HG02798 (cell line): ENCODE data around the gene KDELR3.

Experiments
- ATAC-seq: cut with Tn5 transposase; IDR thresholded peaks from one replicate; pipeline ENCODE4 v1.9.1; 2021; ENCODE audit warnings: mild to moderate bottlenecking; ENCODE audit not compliant: unreplicated experiment, poor library complexity

Gene KDELR3

DNA sequence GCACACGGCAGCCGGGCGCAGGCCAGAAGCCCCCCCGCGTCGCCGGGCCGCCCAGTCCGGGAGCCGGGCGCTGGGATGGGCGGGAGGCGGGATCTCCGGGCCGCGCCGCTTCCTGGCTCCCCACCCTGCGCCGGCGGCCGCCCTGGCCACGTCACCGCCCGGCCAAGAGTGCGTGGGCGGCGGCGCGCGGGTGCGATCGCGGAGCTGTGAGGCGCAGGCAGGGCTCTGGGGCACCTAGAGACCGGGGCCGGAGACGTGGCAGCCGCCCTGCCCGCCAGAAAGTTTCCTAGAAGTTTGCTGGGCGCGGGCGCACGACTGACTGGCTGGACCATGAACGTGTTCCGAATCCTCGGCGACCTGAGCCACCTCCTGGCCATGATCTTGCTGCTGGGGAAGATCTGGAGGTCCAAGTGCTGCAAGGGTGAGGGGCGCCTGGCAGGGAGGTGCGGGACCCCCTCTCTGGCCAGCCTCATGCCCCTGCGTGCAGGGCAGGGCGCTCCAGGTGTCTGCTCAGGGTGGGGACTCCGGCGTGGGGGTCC lies at the start of gene KDELR3:
KDELR3 (plus strand) TSS at position 193 of the 539 bp plus-strand sequence; CDS start at position 331, 138 bp downstream.
- no peak for ATAC-seq

DNA sequence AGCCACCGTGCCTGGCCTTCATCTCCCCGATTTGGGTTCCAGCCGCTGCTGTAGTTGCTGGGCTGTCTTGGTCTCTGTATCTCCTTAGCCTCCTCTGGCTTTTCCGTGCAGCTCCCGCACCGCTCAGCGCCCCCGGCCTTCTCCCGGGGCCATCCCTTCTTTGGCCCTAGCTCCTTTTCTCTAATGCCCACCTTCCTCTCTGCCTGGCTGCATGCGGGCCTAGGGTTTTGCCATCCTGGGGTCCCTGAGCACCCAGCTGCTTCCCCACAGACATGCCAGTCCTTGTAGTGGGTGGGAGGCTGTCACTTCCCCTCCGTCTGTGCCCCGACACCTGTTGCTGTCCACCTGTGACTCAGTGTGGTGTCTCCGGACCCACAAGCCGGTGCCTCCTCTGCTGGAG lies 49.3 kb upstream of the KDELR3 start:
- ATAC-seq, result no peak

- no peak for ATAC-seq
Observed at GRCh38 chr22:38419121-38419857, 48.6 kb upstream of the KDELR3 start.

- ATAC-seq, result no peak
Observed at GRCh38 chr22:38419858-38420160, 48.1 kb upstream of the KDELR3 start.

DNA sequence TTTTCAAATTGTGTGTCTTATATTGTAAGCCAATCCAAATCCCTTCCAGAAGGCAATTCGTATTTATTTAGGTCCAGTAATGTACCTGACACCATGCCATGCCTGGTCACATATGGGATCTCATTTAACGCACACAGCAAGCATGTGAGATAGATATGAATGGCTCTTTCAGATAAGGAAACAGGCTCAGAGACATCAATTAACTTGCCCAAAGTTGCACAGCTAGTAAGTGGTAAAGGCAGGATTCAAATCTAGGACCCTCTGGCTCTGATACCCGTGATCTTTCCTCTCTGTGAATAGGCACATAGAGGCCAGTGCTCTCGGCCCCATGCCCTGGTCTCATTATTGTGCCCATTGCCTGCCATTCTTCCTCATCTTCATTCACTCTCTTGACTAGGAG lies 47.2 kb upstream of the KDELR3 start:
- no peak for ATAC-seq

DNA sequence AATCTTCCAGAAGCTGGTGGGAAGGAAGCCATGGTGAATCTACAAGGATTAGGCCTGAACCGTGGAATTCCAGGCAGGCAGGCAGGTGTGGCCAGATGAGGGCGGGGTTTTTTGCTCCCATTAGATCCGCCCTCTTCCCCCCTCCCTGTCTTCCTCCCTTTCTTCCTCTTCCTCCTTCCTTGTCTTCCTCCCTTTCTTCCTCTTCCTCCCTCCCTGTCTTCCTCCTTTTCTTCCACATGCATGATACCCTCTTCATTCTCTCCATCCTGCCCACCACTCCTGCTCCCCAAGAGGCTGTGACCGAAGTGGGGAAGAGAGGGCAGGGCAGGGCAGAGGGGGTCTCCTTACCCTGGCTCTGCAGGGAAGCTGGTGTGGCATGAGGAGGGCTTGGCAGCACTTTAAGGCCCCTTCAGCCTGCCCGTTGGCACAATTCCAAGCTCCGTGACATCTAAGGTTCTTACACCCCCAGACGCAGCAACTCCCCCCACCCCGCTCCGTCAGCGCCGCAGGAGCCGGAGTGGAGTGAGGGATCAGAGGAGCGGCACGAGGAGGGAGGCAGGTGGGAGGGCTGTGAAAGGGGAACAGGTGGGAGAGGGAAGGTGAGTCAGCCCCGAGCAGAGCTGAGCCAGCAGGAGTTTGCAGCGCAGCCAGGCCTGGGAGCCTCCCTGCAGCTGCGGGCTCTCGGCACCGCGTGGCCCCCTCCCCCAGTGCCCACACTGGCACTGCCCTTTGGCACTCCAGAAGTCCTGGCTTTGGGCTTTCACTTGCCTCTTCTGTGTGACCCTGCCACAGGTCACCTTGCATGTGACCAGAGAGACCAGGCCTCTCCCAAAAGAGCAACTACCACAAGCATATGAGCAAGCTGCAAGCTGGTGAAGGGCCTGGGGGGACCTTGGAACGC lies 45.0 kb upstream of the KDELR3 start:
- no peak for ATAC-seq

DNA sequence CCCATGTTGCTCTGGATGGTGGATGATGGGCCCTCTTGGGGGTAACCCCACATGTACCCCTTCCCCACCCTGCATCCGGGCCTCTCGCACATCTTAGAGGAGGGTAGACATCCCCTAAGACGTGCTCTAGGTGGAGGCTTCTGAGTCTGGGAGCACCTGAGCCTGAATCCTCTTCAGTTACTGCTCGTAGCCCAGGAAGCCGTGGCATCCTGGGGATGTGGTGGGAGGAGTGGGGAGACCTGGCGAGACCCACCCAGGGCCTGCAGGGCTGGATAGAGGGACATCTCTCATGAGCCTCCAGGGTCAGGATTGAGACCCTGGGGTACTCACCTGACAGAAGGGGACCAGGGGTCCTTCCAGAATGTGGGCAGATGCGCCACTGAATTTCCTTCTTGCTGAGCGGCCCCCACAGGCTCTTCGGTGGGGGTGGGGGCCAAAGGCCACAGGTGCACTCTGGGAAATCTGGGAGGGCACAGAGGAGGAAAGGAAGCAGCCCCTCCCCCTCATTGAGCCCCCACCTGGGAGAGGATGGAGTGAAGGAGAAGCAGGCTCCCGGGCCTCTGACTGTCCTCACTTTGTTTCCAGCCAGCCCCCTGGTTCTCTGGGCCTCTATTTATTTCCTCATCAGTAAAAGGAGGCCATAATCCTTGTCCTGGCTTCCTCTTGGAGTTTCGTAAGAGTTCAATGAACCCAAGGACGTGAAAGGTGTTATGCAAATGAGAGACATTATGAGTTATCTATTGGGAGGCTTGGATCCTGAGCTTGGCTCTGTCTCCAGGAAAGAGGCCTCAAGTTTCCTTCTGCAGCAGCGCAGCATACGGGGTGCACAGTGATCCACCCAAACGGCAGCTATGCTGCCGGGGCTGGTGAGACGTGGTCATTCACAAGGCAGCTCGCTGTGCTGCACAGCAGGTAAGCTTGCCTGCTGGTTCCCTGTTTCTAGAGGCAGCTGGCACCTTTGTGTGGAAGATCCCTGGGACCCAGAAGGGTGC lies 44.1 kb upstream of the KDELR3 start:
- no peak for ATAC-seq

- ATAC-seq, result no peak
Observed at GRCh38 chr22:38424525-38425080, 43.3 kb upstream of the KDELR3 start.

DNA sequence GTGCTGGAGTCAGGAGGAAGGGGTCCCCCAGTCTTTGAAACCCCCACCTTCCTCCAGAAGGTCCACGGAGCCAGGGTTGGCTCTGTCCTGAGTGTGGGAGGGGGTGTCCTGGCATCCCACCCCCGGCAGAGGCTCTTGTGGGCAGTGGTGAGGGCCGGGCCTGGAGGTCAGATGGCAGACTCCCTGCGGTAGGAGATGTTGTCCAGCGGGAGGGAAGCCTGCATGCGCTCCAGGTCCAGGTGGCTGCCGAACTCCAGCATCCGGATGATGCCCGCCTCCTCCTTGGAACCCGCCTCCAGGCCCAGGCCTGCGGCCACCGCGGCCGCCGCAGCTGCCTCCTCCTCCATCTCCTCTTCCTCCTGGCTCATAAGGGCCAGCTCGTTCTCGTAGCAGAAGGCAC lies 41.3 kb upstream of the KDELR3 start:
- ATAC-seq, result no peak

DNA sequence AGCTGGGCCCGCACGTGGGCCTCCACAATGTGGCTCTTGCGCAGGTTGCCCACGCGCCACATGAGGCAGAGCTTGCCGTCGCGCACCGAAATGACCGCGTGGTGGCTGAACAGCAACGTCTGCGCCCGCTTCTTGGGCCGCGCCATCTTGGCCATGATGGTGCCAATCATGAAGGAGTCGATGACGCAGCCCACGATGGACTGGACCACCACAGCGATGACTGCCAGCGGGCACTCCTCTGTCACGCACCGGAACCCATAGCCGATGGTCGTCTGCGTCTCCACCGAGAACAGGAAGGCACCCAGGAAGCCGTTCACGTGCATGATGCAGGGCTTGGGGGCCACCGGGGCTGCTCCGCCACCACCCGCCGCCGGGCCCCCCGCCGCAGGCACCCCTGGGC lies 40.4 kb upstream of the KDELR3 start:
- ATAC-seq, result no peak

GRCh38 chr22:38427940-38428339 lies 40.0 kb upstream of the KDELR3 start:
- no peak for ATAC-seq

- no peak for ATAC-seq
Observed at GRCh38 chr22:38428714-38429113, 39.2 kb upstream of the KDELR3 start.

GRCh38 chr22:38429499-38430068 lies 38.3 kb upstream of the KDELR3 start:
- ATAC-seq, result no peak

- ATAC-seq, result no peak
Observed at GRCh38 chr22:38431266-38432010, 36.5 kb upstream of the KDELR3 start.

DNA sequence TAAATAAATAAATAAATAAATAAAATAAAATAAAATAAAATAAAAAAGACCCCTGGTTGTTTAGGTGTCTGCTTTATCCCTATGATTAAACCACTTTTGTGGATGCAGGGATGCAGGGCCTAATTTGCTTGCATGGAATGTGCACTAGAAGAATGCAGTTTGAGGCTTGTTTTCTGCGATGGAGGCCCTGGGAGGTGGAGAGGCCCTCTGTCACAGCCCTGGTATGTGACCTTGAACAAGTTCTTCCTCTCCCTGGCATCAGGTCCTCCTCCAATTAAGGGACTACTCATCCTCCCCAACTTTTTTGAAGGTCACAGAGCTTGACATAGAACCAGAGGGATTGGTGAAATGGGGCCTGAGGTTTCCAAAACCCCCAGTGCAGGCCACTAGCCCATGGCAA lies 35.6 kb upstream of the KDELR3 start:
- no peak for ATAC-seq

GRCh38 chr22:38433871-38434270 lies 34.0 kb upstream of the KDELR3 start:
- ATAC-seq, result no peak

- no peak for ATAC-seq
Observed at GRCh38 chr22:38435010-38435409, 32.9 kb upstream of the KDELR3 start.

GRCh38 chr22:38435965-38436364 lies 31.9 kb upstream of the KDELR3 start:
- ATAC-seq, result no peak
